22Rv1 (cell line): Measurements from ENCODE around the gene BSG.
A peak's percentile ranks its signal among the peaks of the same experiment; 100 is the strongest.

Source experiments
- H3K27ac ChIP-seq: fragments of 450-650 bp; 2 replicates; pipeline ENCODE4 v1.5.1; 2017
- CTCF ChIP-seq: fragments of 450-650 bp; IDR thresholded peaks from 2 replicates; pipeline ENCODE4 v1.5.1; 2017; ENCODE audit warnings: mild to moderate bottlenecking
- ZFX ChIP-seq: fragments of 450-650 bp; IDR thresholded peaks from 2 replicates; pipeline ENCODE4 v1.6.1; 2017; ENCODE audit warnings: antibody characterized with exemption, borderline replicate concordance

Gene BSG

GRCh38 chr19:574658-575526, 2.5 kb downstream of the BSG start:
- peak overlapping the region; percentile 99; the same call in 1 of the 2 replicates for H3K27ac ChIP-seq
- TF ChIP-seq ZFX, result no peak
- TF ChIP-seq CTCF, result no peak

- no peak overlapping the region for H3K27ac ChIP-seq
These were observed 3.4 kb downstream of the BSG start for GRCh38 chr19:575527-576506.

GRCh38 chr19:576768-577438, 4.5 kb downstream of the BSG start:
- no peak overlapping the region for H3K27ac ChIP-seq

More at GRCh38 chr19:575527-576506, 3.4 kb downstream of the BSG start:
- TF ChIP-seq ZFX, result no peak
- TF ChIP-seq CTCF, result no peak

GRCh38 chr19:577439-578392, 5.3 kb downstream of the BSG start:
- no peak for TF ChIP-seq ZFX
- TF ChIP-seq CTCF, result peak; percentile 17; the same call in 1 of the 2 replicates
- no peak overlapping the region for H3K27ac ChIP-seq

More at GRCh38 chr19:576768-577438, 4.5 kb downstream of the BSG start:
- TF ChIP-seq ZFX, result no peak
- no peak for TF ChIP-seq CTCF

GRCh38 chr19:579111-579841, 6.9 kb downstream of the BSG start:
- no peak overlapping the region for H3K27ac ChIP-seq
- TF ChIP-seq ZFX (no peak), CTCF (no peak)
